ENCODE measurements around the gene PRDX6.

Gene PRDX6

DNA sequence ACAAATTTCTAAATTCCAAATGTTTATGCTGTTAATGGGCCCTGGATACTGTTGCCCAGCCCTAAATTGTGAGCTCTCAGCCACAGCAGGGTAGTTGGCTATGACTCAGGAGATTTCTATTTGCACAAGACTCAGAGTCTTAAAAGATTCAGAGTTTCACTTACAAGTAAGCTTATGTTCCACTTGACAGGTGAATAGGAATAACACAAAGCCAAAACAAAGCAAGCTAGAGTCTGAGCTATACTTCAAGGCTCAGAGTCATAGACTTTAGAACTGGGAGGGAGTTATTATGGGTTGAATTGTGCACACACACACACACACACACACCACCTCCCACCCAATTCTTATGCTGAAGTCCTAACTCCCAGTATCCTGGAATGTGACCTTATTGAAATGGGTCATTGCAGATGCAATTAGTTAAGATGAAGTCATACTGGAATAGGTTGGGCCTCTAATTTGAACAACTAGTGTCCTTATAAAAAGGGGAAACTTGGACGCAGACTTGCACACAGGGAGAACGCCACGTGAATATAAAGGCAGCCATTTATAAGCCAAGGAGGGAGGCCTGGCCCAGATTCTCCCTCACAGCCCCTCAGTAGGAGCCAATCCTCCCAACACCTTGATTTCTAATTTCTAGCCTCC, 30.2 kb downstream of the PRDX6 start (continued):
- TF ChIP-seq, protein P1, sequence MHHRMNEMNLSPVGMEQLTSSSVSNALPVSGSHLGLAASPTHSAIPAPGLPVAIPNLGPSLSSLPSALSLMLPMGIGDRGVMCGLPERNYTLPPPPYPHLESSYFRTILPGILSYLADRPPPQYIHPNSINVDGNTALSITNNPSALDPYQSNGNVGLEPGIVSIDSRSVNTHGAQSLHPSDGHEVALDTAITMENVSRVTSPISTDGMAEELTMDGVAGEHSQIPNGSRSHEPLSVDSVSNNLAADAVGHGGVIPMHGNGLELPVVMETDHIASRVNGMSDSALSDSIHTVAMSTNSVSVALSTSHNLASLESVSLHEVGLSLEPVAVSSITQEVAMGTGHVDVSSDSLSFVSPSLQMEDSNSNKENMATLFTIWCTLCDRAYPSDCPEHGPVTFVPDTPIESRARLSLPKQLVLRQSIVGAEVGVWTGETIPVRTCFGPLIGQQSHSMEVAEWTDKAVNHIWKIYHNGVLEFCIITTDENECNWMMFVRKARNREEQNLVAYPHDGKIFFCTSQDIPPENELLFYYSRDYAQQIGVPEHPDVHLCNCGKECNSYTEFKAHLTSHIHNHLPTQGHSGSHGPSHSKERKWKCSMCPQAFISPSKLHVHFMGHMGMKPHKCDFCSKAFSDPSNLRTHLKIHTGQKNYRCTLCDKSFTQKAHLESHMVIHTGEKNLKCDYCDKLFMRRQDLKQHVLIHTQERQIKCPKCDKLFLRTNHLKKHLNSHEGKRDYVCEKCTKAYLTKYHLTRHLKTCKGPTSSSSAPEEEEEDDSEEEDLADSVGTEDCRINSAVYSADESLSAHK (tag by site-specific recombination; IDR thresholded peaks at IDR 0.05): no peak
- peak; percentile 75 for TF ChIP-seq ZBTB17 (tag by site-specific recombination; IDR thresholded peaks at IDR 0.05)
- TF ChIP-seq, protein P2, sequence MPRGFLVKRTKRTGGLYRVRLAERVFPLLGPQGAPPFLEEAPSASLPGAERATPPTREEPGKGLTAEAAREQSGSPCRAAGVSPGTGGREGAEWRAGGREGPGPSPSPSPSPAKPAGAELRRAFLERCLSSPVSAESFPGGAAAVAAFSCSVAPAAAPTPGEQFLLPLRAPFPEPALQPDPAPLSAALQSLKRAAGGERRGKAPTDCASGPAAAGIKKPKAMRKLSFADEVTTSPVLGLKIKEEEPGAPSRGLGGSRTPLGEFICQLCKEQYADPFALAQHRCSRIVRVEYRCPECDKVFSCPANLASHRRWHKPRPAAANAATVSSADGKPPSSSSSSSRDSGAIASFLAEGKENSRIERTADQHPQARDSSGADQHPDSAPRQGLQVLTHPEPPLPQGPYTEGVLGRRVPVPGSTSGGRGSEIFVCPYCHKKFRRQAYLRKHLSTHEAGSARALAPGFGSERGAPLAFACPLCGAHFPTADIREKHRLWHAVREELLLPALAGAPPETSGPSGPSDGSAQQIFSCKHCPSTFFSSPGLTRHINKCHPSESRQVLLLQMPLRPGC (tag by site-specific recombination; IDR thresholded peaks at IDR 0.05): peak; percentile 98
- no peak for TF ChIP-seq ZNF777 (tag by site-specific recombination; IDR thresholded peaks at IDR 0.05; ENCODE audit: borderline replicate concordance)
- TF ChIP-seq ZNF350 (tag by site-specific recombination; IDR thresholded peaks at IDR 0.05): no peak
- TF ChIP-seq, protein P3, sequence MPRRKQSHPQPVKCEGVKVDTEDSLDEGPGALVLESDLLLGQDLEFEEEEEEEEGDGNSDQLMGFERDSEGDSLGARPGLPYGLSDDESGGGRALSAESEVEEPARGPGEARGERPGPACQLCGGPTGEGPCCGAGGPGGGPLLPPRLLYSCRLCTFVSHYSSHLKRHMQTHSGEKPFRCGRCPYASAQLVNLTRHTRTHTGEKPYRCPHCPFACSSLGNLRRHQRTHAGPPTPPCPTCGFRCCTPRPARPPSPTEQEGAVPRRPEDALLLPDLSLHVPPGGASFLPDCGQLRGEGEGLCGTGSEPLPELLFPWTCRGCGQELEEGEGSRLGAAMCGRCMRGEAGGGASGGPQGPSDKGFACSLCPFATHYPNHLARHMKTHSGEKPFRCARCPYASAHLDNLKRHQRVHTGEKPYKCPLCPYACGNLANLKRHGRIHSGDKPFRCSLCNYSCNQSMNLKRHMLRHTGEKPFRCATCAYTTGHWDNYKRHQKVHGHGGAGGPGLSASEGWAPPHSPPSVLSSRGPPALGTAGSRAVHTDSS (tag by site-specific recombination; IDR thresholded peaks at IDR 0.05): no peak
- TF ChIP-seq ZNF121 (tag by site-specific recombination; IDR thresholded peaks at IDR 0.05): no peak
- TF ChIP-seq, protein P4, sequence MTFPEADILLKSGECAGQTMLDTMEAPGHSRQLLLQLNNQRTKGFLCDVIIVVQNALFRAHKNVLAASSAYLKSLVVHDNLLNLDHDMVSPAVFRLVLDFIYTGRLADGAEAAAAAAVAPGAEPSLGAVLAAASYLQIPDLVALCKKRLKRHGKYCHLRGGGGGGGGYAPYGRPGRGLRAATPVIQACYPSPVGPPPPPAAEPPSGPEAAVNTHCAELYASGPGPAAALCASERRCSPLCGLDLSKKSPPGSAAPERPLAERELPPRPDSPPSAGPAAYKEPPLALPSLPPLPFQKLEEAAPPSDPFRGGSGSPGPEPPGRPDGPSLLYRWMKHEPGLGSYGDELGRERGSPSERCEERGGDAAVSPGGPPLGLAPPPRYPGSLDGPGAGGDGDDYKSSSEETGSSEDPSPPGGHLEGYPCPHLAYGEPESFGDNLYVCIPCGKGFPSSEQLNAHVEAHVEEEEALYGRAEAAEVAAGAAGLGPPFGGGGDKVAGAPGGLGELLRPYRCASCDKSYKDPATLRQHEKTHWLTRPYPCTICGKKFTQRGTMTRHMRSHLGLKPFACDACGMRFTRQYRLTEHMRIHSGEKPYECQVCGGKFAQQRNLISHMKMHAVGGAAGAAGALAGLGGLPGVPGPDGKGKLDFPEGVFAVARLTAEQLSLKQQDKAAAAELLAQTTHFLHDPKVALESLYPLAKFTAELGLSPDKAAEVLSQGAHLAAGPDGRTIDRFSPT (tag by site-specific recombination; IDR thresholded peaks at IDR 0.05): peak; percentile 88
- no peak for TF ChIP-seq ZNF175 (tag by site-specific recombination; IDR thresholded peaks at IDR 0.05)
- peak; percentile 32; the same call in 1 of the 2 replicates for TF ChIP-seq KLF10 (tag by site-specific recombination; IDR thresholded peaks at IDR 0.05)
- TF ChIP-seq, protein P5, sequence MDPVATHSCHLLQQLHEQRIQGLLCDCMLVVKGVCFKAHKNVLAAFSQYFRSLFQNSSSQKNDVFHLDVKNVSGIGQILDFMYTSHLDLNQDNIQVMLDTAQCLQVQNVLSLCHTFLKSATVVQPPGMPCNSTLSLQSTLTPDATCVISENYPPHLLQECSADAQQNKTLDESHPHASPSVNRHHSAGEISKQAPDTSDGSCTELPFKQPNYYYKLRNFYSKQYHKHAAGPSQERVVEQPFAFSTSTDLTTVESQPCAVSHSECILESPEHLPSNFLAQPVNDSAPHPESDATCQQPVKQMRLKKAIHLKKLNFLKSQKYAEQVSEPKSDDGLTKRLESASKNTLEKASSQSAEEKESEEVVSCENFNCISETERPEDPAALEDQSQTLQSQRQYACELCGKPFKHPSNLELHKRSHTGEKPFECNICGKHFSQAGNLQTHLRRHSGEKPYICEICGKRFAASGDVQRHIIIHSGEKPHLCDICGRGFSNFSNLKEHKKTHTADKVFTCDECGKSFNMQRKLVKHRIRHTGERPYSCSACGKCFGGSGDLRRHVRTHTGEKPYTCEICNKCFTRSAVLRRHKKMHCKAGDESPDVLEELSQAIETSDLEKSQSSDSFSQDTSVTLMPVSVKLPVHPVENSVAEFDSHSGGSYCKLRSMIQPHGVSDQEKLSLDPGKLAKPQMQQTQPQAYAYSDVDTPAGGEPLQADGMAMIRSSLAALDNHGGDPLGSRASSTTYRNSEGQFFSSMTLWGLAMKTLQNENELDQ (tag by site-specific recombination; IDR thresholded peaks at IDR 0.05; ENCODE audit: low read depth): no peak
- TF ChIP-seq ZSCAN16 (tag by site-specific recombination; IDR thresholded peaks at IDR 0.05): no peak
- no peak for TF ChIP-seq ZNF174 (tag by site-specific recombination; IDR thresholded peaks at IDR 0.05)
- peak; percentile 85 for TF ChIP-seq ZNF600 (tag by site-specific recombination; IDR thresholded peaks at IDR 0.05)
- no peak for TF ChIP-seq ZNF16 (tag by site-specific recombination; IDR thresholded peaks at IDR 0.05; ENCODE audit: low read depth)
- TF ChIP-seq OSR2 (tag by site-specific recombination; IDR thresholded peaks at IDR 0.05): peak; percentile 56; the same call in 1 of the 2 replicates
- TF ChIP-seq, protein P6, sequence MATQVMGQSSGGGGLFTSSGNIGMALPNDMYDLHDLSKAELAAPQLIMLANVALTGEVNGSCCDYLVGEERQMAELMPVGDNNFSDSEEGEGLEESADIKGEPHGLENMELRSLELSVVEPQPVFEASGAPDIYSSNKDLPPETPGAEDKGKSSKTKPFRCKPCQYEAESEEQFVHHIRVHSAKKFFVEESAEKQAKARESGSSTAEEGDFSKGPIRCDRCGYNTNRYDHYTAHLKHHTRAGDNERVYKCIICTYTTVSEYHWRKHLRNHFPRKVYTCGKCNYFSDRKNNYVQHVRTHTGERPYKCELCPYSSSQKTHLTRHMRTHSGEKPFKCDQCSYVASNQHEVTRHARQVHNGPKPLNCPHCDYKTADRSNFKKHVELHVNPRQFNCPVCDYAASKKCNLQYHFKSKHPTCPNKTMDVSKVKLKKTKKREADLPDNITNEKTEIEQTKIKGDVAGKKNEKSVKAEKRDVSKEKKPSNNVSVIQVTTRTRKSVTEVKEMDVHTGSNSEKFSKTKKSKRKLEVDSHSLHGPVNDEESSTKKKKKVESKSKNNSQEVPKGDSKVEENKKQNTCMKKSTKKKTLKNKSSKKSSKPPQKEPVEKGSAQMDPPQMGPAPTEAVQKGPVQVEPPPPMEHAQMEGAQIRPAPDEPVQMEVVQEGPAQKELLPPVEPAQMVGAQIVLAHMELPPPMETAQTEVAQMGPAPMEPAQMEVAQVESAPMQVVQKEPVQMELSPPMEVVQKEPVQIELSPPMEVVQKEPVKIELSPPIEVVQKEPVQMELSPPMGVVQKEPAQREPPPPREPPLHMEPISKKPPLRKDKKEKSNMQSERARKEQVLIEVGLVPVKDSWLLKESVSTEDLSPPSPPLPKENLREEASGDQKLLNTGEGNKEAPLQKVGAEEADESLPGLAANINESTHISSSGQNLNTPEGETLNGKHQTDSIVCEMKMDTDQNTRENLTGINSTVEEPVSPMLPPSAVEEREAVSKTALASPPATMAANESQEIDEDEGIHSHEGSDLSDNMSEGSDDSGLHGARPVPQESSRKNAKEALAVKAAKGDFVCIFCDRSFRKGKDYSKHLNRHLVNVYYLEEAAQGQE (tag by site-specific recombination; IDR thresholded peaks at IDR 0.05): no peak
- TF ChIP-seq YY2 (tag by site-specific recombination; IDR thresholded peaks at IDR 0.05): no peak
- TF ChIP-seq SP3 (tag by site-specific recombination; IDR thresholded peaks at IDR 0.05): peak; percentile 45
- TF ChIP-seq, protein P7, sequence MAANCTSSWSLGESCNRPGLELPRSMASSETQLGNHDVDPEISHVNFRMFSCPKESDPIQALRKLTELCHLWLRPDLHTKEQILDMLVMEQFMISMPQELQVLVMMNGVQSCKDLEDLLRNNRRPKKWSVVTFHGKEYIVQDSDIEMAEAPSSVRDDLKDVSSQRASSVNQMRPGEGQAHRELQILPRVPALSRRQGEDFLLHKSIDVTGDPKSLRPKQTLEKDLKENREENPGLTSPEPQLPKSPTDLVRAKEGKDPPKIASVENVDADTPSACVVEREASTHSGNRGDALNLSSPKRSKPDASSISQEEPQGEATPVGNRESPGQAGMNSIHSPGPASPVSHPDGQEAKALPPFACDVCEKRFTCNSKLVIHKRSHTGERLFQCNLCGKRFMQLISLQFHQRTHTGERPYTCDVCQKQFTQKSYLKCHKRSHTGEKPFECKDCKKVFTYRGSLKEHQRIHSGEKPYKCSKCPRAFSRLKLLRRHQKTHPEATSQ (tag by site-specific recombination; IDR thresholded peaks at IDR 0.05): no peak
- no peak for TF ChIP-seq ZNF621 (tag by site-specific recombination; IDR thresholded peaks at IDR 0.05)
- 0 out of 2 replicates have a peak, but pooled peaks have one; percentile 8 for TF ChIP-seq ZSCAN30 (tag by site-specific recombination; IDR thresholded peaks at IDR 0.05)
- TF ChIP-seq KLF9 (tag by site-specific recombination; IDR thresholded peaks at IDR 0.05; ENCODE audit: low read depth): no peak
- TF ChIP-seq EGR2 (tag by site-specific recombination; IDR thresholded peaks at IDR 0.05; ENCODE audit: low read depth): peak; percentile 50; the same call in 1 of the 2 replicates
- TF ChIP-seq HOXA7 (CRISPR knock-in tag; IDR thresholded peaks at IDR 0.05; ENCODE audit: borderline replicate concordance): no peak
